H1 (cell line): Measurements from ENCODE around the gene DVL2. TPM values are rescaled to one million over a fixed set of nuclear protein-coding genes. Genes with fewer than 3 reads are reported as not detected.

Experiments
- CHD1 ChIP-seq: IDR thresholded peaks from 2 replicates; pipeline ENCODE4 v1.6.1; 2012; ENCODE audit warnings: low read depth, low read length, improper control_type of control experiment
- E2F6 ChIP-seq: IDR thresholded peaks from 2 replicates; pipeline ENCODE4 v1.6.1; 2012; ENCODE audit warnings: inconsistent platforms
- GABPA ChIP-seq: IDR thresholded peaks from 2 replicates; pipeline ENCODE4 v1.6.1; 2011; ENCODE audit warnings: mild to moderate bottlenecking, low read length, moderate library complexity, borderline replicate concordance; ENCODE audit not compliant: insufficient read depth
- HDAC2 ChIP-seq, 2 experiments: fragments of 300-600 bp in 1 of 2; sonication (generic) in 1 of 2; IDR thresholded peaks; 2 replicates each; pipeline ENCODE4 v1.6.1; 2011 to 2012; ENCODE audit warnings: low read depth in 2 of 2, low read length in 2 of 2, mild to moderate bottlenecking in 2 of 2, moderate library complexity in 2 of 2, borderline replicate concordance in 1 of 2, inconsistent platforms in 1 of 2
- RAD21 ChIP-seq, 2 experiments: IDR thresholded peaks in 1 of 2; conservative IDR thresholded peaks in 1 of 2; 2 replicates each; pipeline ENCODE4 v1.6.1; 2011; ENCODE audit warnings: low read depth in 2 of 2, low read length in 2 of 2, improper control_type of control experiment in 1 of 2, inconsistent platforms in 1 of 2, mild to moderate bottlenecking in 1 of 2, moderate library complexity in 1 of 2
- RNF2 ChIP-seq: fragments of 200-900, 300-1000 bp; sonication (generic); IDR thresholded peaks from 2 replicates; pipeline ENCODE4 v1.7.1; 2016; ENCODE audit warnings: borderline replicate concordance, low read depth, mild to moderate bottlenecking, antibody characterized with exemption, low read length; ENCODE audit not compliant: poor library complexity, severe bottlenecking; ENCODE audit errors: missing control alignments
- SP1 ChIP-seq: IDR thresholded peaks from 2 replicates; pipeline ENCODE4 v1.6.1; 2011; ENCODE audit warnings: low read depth, low read length
- SP2 ChIP-seq: IDR thresholded peaks from 2 replicates; pipeline ENCODE4 v1.6.1; 2012; ENCODE audit warnings: mild to moderate bottlenecking, low read length, inconsistent platforms
- TCF12 ChIP-seq: IDR thresholded peaks from 2 replicates; pipeline ENCODE4 v1.6.1; 2011; ENCODE audit warnings: low read depth, mild to moderate bottlenecking, low read length
- polyA plus RNA-seq, 7 experiments: library from polyadenylated mRNA; depleted of rRNA in 3 of 7; stranded (reverse) in 5 of 7; unstranded in 2 of 7; fragments of >200 nt in 5 of 7; fragments of 200-250 nt in 2 of 7; gene quantifications; 1 replicate in 5 of 7; 2 replicates in 1 of 7; 4 replicates in 1 of 7; pipeline versions ENCODE4 v1.2.1 to v1.2.3, GENCODE V29; 2011 to 2013; ENCODE audit warnings: missing spikeins in 2 of 7, mixed read lengths in 2 of 7
- total RNA-seq: library from RNA; stranded (reverse); fragmentation: NEBNext Ultra II Directional; extraction: Animal tissue kit (Norgen Biotek cat#: 25700); gene quantifications from 2 replicates; pipeline ENCODE4 v1.2.1, GENCODE V29; 2021

The DVL2 gene
- total and polyA plus RNA-seq, 2 of the 8 experiments (the other 6 are each of a cell fraction or from before 2014, with no cell fraction given), result 19.0 to 59.6 TPM

GRCh38 chr17:7260651-7261378 lies 26.5 kb upstream of the DVL2 start (continued):
- TF ChIP-seq RAD21 (IDR thresholded peaks at IDR 0.05 in 1 of 2, conservative IDR thresholded peaks at IDR 0.05 in 1 of 2; ENCODE audit: low read depth in 2 of 2, low read length in 2 of 2) (no peak), E2F6 (no peak; the same call in 1 of the 2 replicates), GABPA (no peak), CHD1 (no peak), SP2 (no peak), RNF2 (no peak), TCF12 (no peak), HDAC2 (IDR thresholded peaks at IDR 0.05; ENCODE audit: borderline replicate concordance in 1 of 2, low read depth in 2 of 2, low read length in 2 of 2) (no peak), SP1 (peak; percentile 54; the same call in 1 of the 2 replicates)
- TF ChIP-seq, all 59 proteins: peak for 11
